GM12878 (cell line): ENCODE results near the gene C4orf51. TPM values are rescaled to one million over a fixed set of nuclear protein-coding genes. Genes with fewer than 3 reads are reported as not detected.
"Not testable (repeated sequence)": the region's sequence is repeated elsewhere in the genome, so short reads cannot be mapped to it uniquely, and the experiment has no call there.

Source experiments
- ATAC-seq: fragments of 200-7000 bp; cut with Tn5 transposase; 3 replicates; pipeline ENCODE4 v1.9.1; 2020; ENCODE audit warnings: mild to moderate bottlenecking, moderate library complexity
- BruUV-seq: library from RNA; stranded (reverse); fragments of 400-500 nt; replicated peaks from 2 replicates; lab custom pipeline; 2021; lab: Mats Ljungman, UMichigan
- CTCF ChIA-PET: fragments of 300-600 bp; sonication (Branson Sonifier 250); formaldehyde crosslinking; extraction: SDS; loops from one replicate; lab custom pipeline; 2021; ENCODE audit warnings: inconsistent platforms; lab: Yijun Ruan, JAX
- POLR2A ChIA-PET: fragments of 350-600 bp; formaldehyde crosslinking; extraction: SDS; loops from one replicate; lab custom pipeline; 2021; ENCODE audit warnings: inconsistent platforms; lab: Charles Lee
- RAD21 ChIA-PET: fragments of 300-600 bp; sonication (Branson Sonifier 250); formaldehyde crosslinking; loops from one replicate; lab custom pipeline; 2023; ENCODE audit warnings: antibody characterized with exemption; ENCODE audit not compliant: unreplicated experiment; lab: Charles Lee
- SMC1A ChIA-PET: fragments of 300-600 bp; sonication (Branson Sonifier 250); formaldehyde crosslinking; loops from one replicate; lab custom pipeline; 2023; ENCODE audit not compliant: unreplicated experiment, uncharacterized antibody; lab: Charles Lee
- DNase-seq: peaks from one replicate; pipeline ENCODE4 v3.0.0-alpha.2; 2011; ENCODE audit warnings: low read depth, low spot score
- FAIRE-seq: peaks from 3 replicates; lab custom pipeline; 2011; peaks lifted over from hg19 to GRCh38; lab: Jason Lieb, UNC
- H2AFZ ChIP-seq: 2 replicates; pipeline ENCODE4 v1.6.0; 2011; ENCODE audit warnings: low read depth, low read length, control low read depth; ENCODE audit not compliant: control insufficient read depth
- H3K27ac ChIP-seq: 2 replicates; pipeline ENCODE4 v1.5.1; 2011; ENCODE audit warnings: control low read depth; ENCODE audit not compliant: control insufficient read depth, insufficient read depth
- H3K27me3 ChIP-seq, 2 experiments: replicated peaks in 1 of 2; 2 replicates each; pipeline versions ENCODE4 v1.6.0 to v1.6.1; 2011; ENCODE audit warnings: low read length in 1 of 2; ENCODE audit not compliant: control insufficient read depth in 2 of 2, insufficient read depth in 2 of 2
- H3K36me3 ChIP-seq, 2 experiments: 2 replicates each; pipeline ENCODE4 v1.5.1; 2011; ENCODE audit warnings: low read length in 1 of 2; ENCODE audit not compliant: control insufficient read depth in 2 of 2, insufficient read depth in 2 of 2
- H3K4me1 ChIP-seq: 2 replicates; pipeline ENCODE4 v1.6.1; 2011; ENCODE audit warnings: mild to moderate bottlenecking, low read length, moderate library complexity, mixed read lengths; ENCODE audit not compliant: control insufficient read depth, insufficient read depth
- H3K4me2 ChIP-seq: 2 replicates; pipeline ENCODE4 v1.6.0; 2011; ENCODE audit warnings: control low read depth; ENCODE audit not compliant: control insufficient read depth, insufficient read depth
- H3K4me3 ChIP-seq: fragments of 200-600 bp; sonication (generic); 2 replicates; pipeline ENCODE4 v1.5.1; 2016
- H3K79me2 ChIP-seq: 2 replicates; pipeline ENCODE4 v1.6.0; 2011; ENCODE audit warnings: low read length; ENCODE audit not compliant: control insufficient read depth, insufficient read depth
- H3K9ac ChIP-seq: 2 replicates; pipeline ENCODE4 v1.8.0; 2011; ENCODE audit warnings: low read length, control low read depth, mixed read lengths; ENCODE audit not compliant: control insufficient read depth, insufficient read depth
- H3K9me3 ChIP-seq: replicated peaks from 3 replicates; pipeline ENCODE4 v1.5.1; 2011; ENCODE audit warnings: mild to moderate bottlenecking, low read length; ENCODE audit not compliant: control insufficient read depth, insufficient read depth
- H4K20me1 ChIP-seq: 2 replicates; pipeline ENCODE4 v1.6.0; 2011; ENCODE audit not compliant: control insufficient read depth, insufficient read depth
- CBFB ChIP-seq: IDR thresholded peaks from 2 replicates; pipeline ENCODE4 v1.6.1; 2016; ENCODE audit warnings: antibody characterized with exemption, low read depth
- RUNX3 ChIP-seq: IDR thresholded peaks from 2 replicates; pipeline ENCODE4 v1.6.1; 2012; ENCODE audit warnings: low read length, inconsistent platforms
- WGBS: methylation state at CpG from one replicate; pipeline ENCODE4 v1.1.6; 2016; ENCODE audit warnings: low lambda C conversion rate; ENCODE audit not compliant: insufficient replicate concordance, insufficient coverage; ENCODE audit errors: missing lambda C conversion rate; 5-methylcytosine and 5-hydroxymethylcytosine counted together
- in situ Hi-C: fragments of 300-500 bp; cut with MboI; formaldehyde crosslinking; loops from 9 replicates; pipeline ENCODE4 v1.14.3; 2018; ENCODE audit warnings: mixed read lengths
- intact Hi-C: fragments of 100-400 bp; cut with micrococcal nuclease; formaldehyde crosslinking; loops from one replicate; pipeline ENCODE4 v1.14.2; 2022; ENCODE audit not compliant: unreplicated experiment
- polyA plus RNA-seq, 11 experiments: library from polyadenylated mRNA; depleted of rRNA in 4 of 11; unstranded in 6 of 11; stranded (reverse) in 5 of 11; fragments of >200 nt; fragmentation: Nextera tagmentation in 4 of 11; fragmentation: Illumina TruSeq in 1 of 11; extraction: Ambion mirVana in 4 of 11; extraction: Trizol in 1 of 11; gene quantifications; 1 replicate in 1 of 11; 2 replicates in 10 of 11; pipeline versions ENCODE4 v1.2.1 to v1.2.3, GENCODE V29; 2011 to 2016; ENCODE audit warnings: inconsistent platforms in 2 of 11, missing spikeins in 2 of 11, low read depth in 1 of 11
- total RNA-seq, 4 experiments: library from RNA; depleted of rRNA in 3 of 4; stranded (reverse); fragments of >200 nt in 3 of 4; fragmentation: Illumina TruSeq in 1 of 4; extraction: Trizol in 1 of 4; gene quantifications; 2 replicates each; pipeline versions ENCODE4 v1.2.1 to v1.2.3, GENCODE V29; 2013 to 2021
- TF ChIP-seq, protein P1 (sequence below): fragments of 150-350 bp; IDR thresholded peaks from 2 replicates; pipeline ENCODE4 v1.6.1; 2016; ENCODE audit warnings: low read depth, low read length

The C4orf51 gene
- total and polyA plus RNA-seq, 10 of the 15 experiments (the other 5 are each of a cell fraction or from before 2014, with no cell fraction given) = not detected

DNA sequence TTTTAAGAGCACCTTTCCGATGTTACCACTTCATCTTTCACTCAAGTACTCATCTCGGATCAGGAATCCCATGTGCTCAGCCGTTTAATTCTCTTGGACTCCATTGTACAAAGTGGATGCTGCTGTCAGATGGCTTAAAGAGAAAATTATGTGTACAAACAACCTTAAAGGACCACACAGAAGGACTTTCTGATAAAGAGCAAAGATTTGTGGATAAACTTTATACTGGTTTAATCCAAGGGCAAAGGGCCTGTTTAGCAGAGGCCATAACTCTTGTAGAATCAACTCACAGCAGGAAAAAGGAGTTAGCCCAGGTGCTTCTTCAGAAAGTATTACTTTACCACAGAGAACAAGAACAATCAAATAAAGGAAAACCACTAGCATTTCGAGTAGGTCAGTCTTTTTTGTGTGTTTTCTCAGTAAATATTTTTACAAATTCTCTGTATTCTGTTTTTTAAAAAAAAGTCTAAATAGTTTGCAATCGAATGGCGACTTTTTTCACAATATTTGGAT, 40.7 kb upstream of the C4orf51 start:
- WGBS = 67% methylated on average over 6 of the region's 6 CpGs
- H3K27ac ChIP-seq = no peak overlapping the region
- peaks cover 6% of the 10 kb centered on the region for H3K4me1 ChIP-seq
- intact Hi-C loops = no loop called here
- ChIA-PET CTCF (interaction anchor here (2.1 kb wide), 1 partner anchor 22 kb away, joined by 8 read pairs; no protein-coding TSS in a partner anchor), POLR2A (interaction anchor here (1.5 kb wide), 1 partner anchor 16 kb away, joined by 3 read pairs; no protein-coding TSS in a partner anchor), RAD21 (no interaction called here), SMC1A (no interaction called here)
- H4K20me1 ChIP-seq = no peaks in the 10 kb centered on the region
- no peaks in the 10 kb centered on the region for H3K9me3 ChIP-seq
- H2AFZ ChIP-seq = no peak overlapping the region
- TSS peak; percentile 51 for BruUV-seq
- in situ Hi-C loops = no loop called here
- DNase-seq (no peak), FAIRE-seq (no peak), ATAC-seq (no peak)
- peak; percentile 29; the same call in 1 of the 2 replicates for TF ChIP-seq RUNX3
- no peak for TF ChIP-seq CBFB
- TF ChIP-seq, protein P1, sequence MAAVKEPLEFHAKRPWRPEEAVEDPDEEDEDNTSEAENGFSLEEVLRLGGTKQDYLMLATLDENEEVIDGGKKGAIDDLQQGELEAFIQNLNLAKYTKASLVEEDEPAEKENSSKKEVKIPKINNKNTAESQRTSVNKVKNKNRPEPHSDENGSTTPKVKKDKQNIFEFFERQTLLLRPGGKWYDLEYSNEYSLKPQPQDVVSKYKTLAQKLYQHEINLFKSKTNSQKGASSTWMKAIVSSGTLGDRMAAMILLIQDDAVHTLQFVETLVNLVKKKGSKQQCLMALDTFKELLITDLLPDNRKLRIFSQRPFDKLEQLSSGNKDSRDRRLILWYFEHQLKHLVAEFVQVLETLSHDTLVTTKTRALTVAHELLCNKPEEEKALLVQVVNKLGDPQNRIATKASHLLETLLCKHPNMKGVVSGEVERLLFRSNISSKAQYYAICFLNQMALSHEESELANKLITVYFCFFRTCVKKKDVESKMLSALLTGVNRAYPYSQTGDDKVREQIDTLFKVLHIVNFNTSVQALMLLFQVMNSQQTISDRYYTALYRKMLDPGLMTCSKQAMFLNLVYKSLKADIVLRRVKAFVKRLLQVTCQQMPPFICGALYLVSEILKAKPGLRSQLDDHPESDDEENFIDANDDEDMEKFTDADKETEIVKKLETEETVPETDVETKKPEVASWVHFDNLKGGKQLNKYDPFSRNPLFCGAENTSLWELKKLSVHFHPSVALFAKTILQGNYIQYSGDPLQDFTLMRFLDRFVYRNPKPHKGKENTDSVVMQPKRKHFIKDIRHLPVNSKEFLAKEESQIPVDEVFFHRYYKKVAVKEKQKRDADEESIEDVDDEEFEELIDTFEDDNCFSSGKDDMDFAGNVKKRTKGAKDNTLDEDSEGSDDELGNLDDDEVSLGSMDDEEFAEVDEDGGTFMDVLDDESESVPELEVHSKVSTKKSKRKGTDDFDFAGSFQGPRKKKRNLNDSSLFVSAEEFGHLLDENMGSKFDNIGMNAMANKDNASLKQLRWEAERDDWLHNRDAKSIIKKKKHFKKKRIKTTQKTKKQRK = no peak
- H3K79me2 ChIP-seq = no peaks in the 10 kb centered on the region
- H3K4me3 ChIP-seq = no peak overlapping the region
- no peaks in the 10 kb centered on the region for H3K27me3 ChIP-seq
- no peak overlapping the region for H3K4me2 ChIP-seq
- H3K36me3 ChIP-seq = no peaks in the 10 kb centered on the region
- H3K9ac ChIP-seq = no peak overlapping the region

- H3K27ac ChIP-seq, H3K27me3 ChIP-seq, H3K4me1 ChIP-seq, in situ Hi-C loops, SMC1A ChIA-PET, DNase-seq, H3K36me3 ChIP-seq, CTCF ChIA-PET, H2AFZ ChIP-seq, H3K4me3 ChIP-seq, BruUV-seq, H3K4me2 ChIP-seq, H4K20me1 ChIP-seq, POLR2A ChIA-PET, H3K79me2 ChIP-seq, H3K9ac ChIP-seq, FAIRE-seq, ATAC-seq, intact Hi-C loops, H3K9me3 ChIP-seq: not testable (repeated sequence)
- RAD21 ChIA-PET = interaction anchor here (1.8 kb wide), 1 partner anchor 16 kb away, joined by 4 read pairs; no protein-coding TSS in a partner anchor
- 80% methylated on average over 2 of the region's 2 CpGs for WGBS
Measured at GRCh38 chr4:145640236-145640635, 39.7 kb upstream of the C4orf51 start.
